ENCODE results near the gene ARHGAP31.
"Not testable (repeated sequence)": the region's sequence is repeated elsewhere in the genome, so short reads cannot be mapped to it uniquely, and the experiment has no call there.

ARHGAP31 gene, protein sequence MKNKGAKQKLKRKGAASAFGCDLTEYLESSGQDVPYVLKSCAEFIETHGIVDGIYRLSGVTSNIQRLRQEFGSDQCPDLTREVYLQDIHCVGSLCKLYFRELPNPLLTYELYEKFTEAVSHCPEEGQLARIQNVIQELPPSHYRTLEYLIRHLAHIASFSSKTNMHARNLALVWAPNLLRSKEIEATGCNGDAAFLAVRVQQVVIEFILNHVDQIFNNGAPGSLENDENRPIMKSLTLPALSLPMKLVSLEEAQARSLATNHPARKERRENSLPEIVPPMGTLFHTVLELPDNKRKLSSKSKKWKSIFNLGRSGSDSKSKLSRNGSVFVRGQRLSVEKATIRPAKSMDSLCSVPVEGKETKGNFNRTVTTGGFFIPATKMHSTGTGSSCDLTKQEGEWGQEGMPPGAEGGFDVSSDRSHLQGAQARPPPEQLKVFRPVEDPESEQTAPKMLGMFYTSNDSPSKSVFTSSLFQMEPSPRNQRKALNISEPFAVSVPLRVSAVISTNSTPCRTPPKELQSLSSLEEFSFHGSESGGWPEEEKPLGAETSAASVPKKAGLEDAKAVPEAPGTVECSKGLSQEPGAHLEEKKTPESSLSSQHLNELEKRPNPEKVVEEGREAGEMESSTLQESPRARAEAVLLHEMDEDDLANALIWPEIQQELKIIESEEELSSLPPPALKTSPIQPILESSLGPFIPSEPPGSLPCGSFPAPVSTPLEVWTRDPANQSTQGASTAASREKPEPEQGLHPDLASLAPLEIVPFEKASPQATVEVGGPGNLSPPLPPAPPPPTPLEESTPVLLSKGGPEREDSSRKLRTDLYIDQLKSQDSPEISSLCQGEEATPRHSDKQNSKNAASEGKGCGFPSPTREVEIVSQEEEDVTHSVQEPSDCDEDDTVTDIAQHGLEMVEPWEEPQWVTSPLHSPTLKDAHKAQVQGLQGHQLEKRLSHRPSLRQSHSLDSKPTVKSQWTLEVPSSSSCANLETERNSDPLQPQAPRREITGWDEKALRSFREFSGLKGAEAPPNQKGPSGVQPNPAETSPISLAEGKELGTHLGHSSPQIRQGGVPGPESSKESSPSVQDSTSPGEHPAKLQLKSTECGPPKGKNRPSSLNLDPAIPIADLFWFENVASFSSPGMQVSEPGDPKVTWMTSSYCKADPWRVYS (N-terminal part only)
- 27.8 to 36.9 (median 33.5) reads per million in 3 donors for total RNA-seq

DNA sequence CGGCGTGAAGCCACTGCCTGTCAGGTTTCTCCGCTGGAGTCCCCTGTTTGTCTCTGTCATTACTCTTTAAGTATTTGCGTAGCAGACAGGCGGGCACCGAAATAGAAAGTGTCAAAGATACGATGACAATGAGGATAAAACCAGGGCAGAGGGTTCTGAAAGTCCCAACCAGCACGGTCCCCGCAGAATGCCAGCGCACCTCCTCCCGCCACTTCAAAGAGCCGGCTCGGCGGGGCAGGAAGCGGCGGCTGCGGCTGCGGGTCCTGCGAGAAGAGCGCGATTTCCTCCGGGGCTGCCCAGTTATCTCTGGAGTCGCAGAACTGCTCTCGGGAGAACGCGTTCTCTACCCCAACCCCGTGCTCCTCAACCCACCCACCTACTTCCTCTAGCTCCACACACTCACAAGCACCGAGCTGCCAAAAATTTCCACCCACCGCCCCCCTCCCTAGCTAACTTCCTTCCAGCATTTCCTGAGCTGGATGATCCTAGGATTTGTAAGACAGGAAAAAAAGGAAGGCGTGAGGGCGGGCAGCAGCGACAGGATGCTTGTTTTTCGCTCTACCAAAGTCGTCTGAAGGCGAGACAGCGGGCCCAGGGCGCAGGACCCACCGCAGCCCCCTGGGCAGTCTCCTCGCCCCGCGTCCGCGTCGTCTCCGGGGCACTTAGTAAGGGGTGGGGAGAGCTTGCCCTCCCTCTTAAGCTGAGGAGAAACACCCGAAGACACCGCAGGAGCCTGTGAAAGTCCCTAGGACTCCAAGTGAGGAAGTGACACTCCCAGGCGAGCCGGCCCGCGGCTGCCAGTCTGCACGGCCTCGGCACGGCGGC lies at the start of gene ARHGAP31:
TSS of gene ARHGAP31 (plus strand) at position 513 of the 825 bp plus-strand sequence. CDS start 522 bp downstream, outside the sequence.
- H3K27me3 ChIP-seq (replicated peaks; ENCODE audit: control insufficient read depth, insufficient read depth, low read length, poor library complexity, severe bottlenecking): no peaks in the 10 kb centered on the region
- H3K4me1 ChIP-seq (ENCODE audit: control insufficient read depth, insufficient read depth, low read length, poor library complexity, severe bottlenecking): peaks cover 30% of the 10 kb centered on the region
- H3K27ac ChIP-seq (ENCODE audit: insufficient read depth, low read length, poor library complexity, severe bottlenecking): peak within 1 kb of the TSS; percentile 98
- H3K36me3 ChIP-seq (ENCODE audit: control insufficient read depth, insufficient read depth, low read length): no peaks in the 10 kb centered on the region
- peak within 1 kb of the TSS; percentile 68 for H3K4me3 ChIP-seq (ENCODE audit: insufficient read depth, low read depth, low read length, poor library complexity, severe bottlenecking)
- peak; percentile 87 to 95 (median 91) for DNase-seq
- no peaks in the 10 kb centered on the region for H3K9me3 ChIP-seq (ENCODE audit: control insufficient read depth, low read length)

DNA sequence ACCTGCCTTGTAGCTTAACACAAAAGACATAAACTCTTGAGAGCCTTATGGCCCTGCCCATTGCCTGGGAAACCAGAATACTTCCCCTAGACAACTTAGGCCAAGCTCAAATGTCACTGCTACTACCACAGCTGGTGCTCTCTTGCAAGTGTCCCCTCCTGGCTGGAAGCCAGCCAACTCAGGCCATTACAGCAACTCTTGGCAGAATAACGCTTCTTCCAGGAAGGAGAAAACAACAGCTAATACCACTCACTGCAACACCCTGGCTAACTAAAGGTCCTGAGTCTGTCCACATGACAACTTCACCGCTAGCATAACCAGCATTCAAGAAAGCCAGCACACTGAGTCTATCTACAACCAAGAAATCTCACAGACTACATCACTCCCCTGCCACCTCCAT lies 48.4 kb upstream of the ARHGAP31 start:
- H3K4me3 ChIP-seq (ENCODE audit: insufficient read depth, low read depth, low read length, poor library complexity, severe bottlenecking): no peak overlapping the region
- H3K27ac ChIP-seq (ENCODE audit: insufficient read depth, low read length, poor library complexity, severe bottlenecking): no peak overlapping the region
- no peaks in the 10 kb centered on the region for H3K9me3 ChIP-seq (ENCODE audit: control insufficient read depth, low read length)
- no peaks in the 10 kb centered on the region for H3K4me1 ChIP-seq (ENCODE audit: control insufficient read depth, insufficient read depth, low read length, poor library complexity, severe bottlenecking)
- no peaks in the 10 kb centered on the region for H3K27me3 ChIP-seq (replicated peaks; ENCODE audit: control insufficient read depth, insufficient read depth, low read length, poor library complexity, severe bottlenecking)
- no peaks in the 10 kb centered on the region for H3K36me3 ChIP-seq (ENCODE audit: control insufficient read depth, insufficient read depth, low read length)
- DNase-seq: no peak

- Histone ChIP-seq H3K27me3 (replicated peaks; ENCODE audit: control insufficient read depth, insufficient read depth, low read length, poor library complexity, severe bottlenecking) (no peaks in the 10 kb centered on the region), H3K4me1 (ENCODE audit: control insufficient read depth, insufficient read depth, low read length, poor library complexity, severe bottlenecking) (no peaks in the 10 kb centered on the region), H3K36me3 (ENCODE audit: control insufficient read depth, insufficient read depth, low read length) (no peaks in the 10 kb centered on the region), H3K4me3 (ENCODE audit: insufficient read depth, low read depth, low read length, poor library complexity, severe bottlenecking) (no peak overlapping the region), H3K9me3 (ENCODE audit: control insufficient read depth, low read length) (no peaks in the 10 kb centered on the region), H3K27ac (ENCODE audit: insufficient read depth, low read length, poor library complexity, severe bottlenecking) (no peak overlapping the region)
- DNase-seq: no peak
These were observed 39.0 kb upstream of the ARHGAP31 start for GRCh38 chr3:119255214-119255613.

- DNase-seq: no peak
- H3K4me3 ChIP-seq (ENCODE audit: insufficient read depth, low read depth, low read length, poor library complexity, severe bottlenecking): no peak overlapping the region
- H3K27ac ChIP-seq (ENCODE audit: insufficient read depth, low read length, poor library complexity, severe bottlenecking): no peak overlapping the region
- no peaks in the 10 kb centered on the region for H3K9me3 ChIP-seq (ENCODE audit: control insufficient read depth, low read length)
- H3K27me3 ChIP-seq (replicated peaks; ENCODE audit: control insufficient read depth, insufficient read depth, low read length, poor library complexity, severe bottlenecking): no peaks in the 10 kb centered on the region
- no peaks in the 10 kb centered on the region for H3K36me3 ChIP-seq (ENCODE audit: control insufficient read depth, insufficient read depth, low read length)
- no peaks in the 10 kb centered on the region for H3K4me1 ChIP-seq (ENCODE audit: control insufficient read depth, insufficient read depth, low read length, poor library complexity, severe bottlenecking)
These were observed 37.1 kb upstream of the ARHGAP31 start for GRCh38 chr3:119257111-119257510.

DNA sequence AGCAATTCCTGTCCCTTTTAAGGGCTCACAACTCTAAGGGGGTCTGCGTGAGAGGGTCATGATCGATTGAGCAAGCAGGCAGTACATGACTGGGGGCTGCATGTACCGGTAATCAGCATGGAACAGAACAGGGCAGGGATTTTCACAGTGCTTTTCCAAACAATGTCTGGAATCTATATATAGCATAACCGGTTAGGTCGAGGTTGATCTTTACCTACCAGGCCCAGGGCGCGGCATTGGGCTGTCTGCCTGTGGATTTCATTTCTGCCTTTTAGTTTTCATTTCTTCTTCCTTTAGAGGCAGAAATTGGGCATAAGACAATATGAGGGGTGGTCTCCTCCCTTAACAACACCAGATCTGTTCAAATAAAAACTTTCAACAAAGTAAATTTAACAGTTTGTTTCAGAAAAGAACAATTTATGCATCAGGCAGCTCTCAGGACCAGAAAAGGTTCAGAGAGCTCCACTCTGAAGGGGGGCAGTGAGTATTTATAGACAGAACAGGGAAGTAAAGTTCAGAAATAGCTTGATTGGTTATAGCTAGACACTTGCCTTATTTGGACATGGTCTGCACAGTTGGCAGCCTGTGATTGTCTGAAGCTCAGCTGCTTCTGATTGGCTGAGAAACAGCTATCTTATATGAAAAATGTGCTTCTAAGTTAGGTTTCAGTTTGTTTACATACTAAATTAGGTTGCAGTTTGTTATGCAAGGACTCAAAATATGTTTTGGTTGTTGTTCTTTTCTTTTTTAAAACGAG lies 36.4 kb upstream of the ARHGAP31 start:
- no peaks in the 10 kb centered on the region for H3K36me3 ChIP-seq (ENCODE audit: control insufficient read depth, insufficient read depth, low read length)
- no peaks in the 10 kb centered on the region for H3K9me3 ChIP-seq (ENCODE audit: control insufficient read depth, low read length)
- no peaks in the 10 kb centered on the region for H3K4me1 ChIP-seq (ENCODE audit: control insufficient read depth, insufficient read depth, low read length, poor library complexity, severe bottlenecking)
- no peak overlapping the region for H3K27ac ChIP-seq (ENCODE audit: insufficient read depth, low read length, poor library complexity, severe bottlenecking)
- H3K4me3 ChIP-seq (ENCODE audit: insufficient read depth, low read depth, low read length, poor library complexity, severe bottlenecking): no peak overlapping the region
- DNase-seq: no peak
- no peaks in the 10 kb centered on the region for H3K27me3 ChIP-seq (replicated peaks; ENCODE audit: control insufficient read depth, insufficient read depth, low read length, poor library complexity, severe bottlenecking)

DNA sequence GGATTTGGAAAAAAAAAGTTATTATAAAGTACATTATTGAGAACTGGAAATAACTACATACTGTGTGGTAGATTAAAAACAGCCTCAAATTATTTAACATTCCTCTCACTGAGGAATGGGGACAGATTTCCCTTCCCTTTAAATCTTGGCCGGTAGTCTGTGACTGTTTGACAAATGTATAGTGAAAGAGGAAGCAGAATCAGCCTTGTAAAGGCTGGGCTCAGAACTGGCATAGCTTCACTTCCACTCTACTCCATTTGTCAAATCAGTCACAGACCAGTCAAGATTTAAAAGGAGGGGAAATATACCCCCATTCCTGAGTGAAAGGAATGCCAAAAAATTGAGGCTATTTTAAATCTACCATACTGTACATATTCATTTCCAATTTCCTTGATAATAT lies 35.3 kb upstream of the ARHGAP31 start:
- H3K4me1 ChIP-seq (ENCODE audit: control insufficient read depth, insufficient read depth, low read length, poor library complexity, severe bottlenecking): no peaks in the 10 kb centered on the region
- no peak for DNase-seq
- no peaks in the 10 kb centered on the region for H3K36me3 ChIP-seq (ENCODE audit: control insufficient read depth, insufficient read depth, low read length)
- H3K27me3 ChIP-seq (replicated peaks; ENCODE audit: control insufficient read depth, insufficient read depth, low read length, poor library complexity, severe bottlenecking): no peaks in the 10 kb centered on the region
- no peak overlapping the region for H3K27ac ChIP-seq (ENCODE audit: insufficient read depth, low read length, poor library complexity, severe bottlenecking)
- no peak overlapping the region for H3K4me3 ChIP-seq (ENCODE audit: insufficient read depth, low read depth, low read length, poor library complexity, severe bottlenecking)
- no peaks in the 10 kb centered on the region for H3K9me3 ChIP-seq (ENCODE audit: control insufficient read depth, low read length)

- Histone ChIP-seq H3K4me3 (ENCODE audit: insufficient read depth, low read depth, low read length, poor library complexity, severe bottlenecking) (no peak overlapping the region), H3K36me3 (ENCODE audit: control insufficient read depth, insufficient read depth, low read length) (no peaks in the 10 kb centered on the region), H3K9me3 (ENCODE audit: control insufficient read depth, low read length) (no peaks in the 10 kb centered on the region), H3K4me1 (ENCODE audit: control insufficient read depth, insufficient read depth, low read length, poor library complexity, severe bottlenecking) (no peaks in the 10 kb centered on the region), H3K27ac (ENCODE audit: insufficient read depth, low read length, poor library complexity, severe bottlenecking) (no peak overlapping the region), H3K27me3 (replicated peaks; ENCODE audit: control insufficient read depth, insufficient read depth, low read length, poor library complexity, severe bottlenecking) (no peaks in the 10 kb centered on the region)
- no peak for DNase-seq
These were observed 34.4 kb upstream of the ARHGAP31 start for GRCh38 chr3:119259821-119260220.

DNA sequence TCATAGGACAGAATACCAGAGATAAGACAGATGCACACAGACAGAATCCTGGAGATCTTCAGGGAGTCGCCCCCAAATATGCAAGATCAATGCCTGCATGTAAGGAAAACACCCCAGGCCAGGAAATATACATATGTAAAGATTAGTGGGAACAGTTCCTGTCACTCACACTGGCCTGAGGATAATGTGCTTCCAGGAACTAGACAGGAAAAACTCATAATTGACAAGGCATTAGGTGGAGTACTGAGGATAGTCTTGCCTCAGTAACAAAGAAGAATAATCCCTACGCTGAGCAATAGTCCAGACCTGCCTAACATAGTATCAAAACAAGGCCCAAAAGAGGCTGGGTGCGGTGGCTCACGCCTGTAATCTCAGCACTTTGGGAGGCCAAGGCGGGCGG lies 33.1 kb upstream of the ARHGAP31 start:
- Histone ChIP-seq H3K27me3 (replicated peaks; ENCODE audit: control insufficient read depth, insufficient read depth, low read length, poor library complexity, severe bottlenecking) (no peaks in the 10 kb centered on the region), H3K27ac (ENCODE audit: insufficient read depth, low read length, poor library complexity, severe bottlenecking) (no peak overlapping the region), H3K4me3 (ENCODE audit: insufficient read depth, low read depth, low read length, poor library complexity, severe bottlenecking) (no peak overlapping the region), H3K4me1 (ENCODE audit: control insufficient read depth, insufficient read depth, low read length, poor library complexity, severe bottlenecking) (no peaks in the 10 kb centered on the region), H3K9me3 (ENCODE audit: control insufficient read depth, low read length) (no peaks in the 10 kb centered on the region), H3K36me3 (ENCODE audit: control insufficient read depth, insufficient read depth, low read length) (no peaks in the 10 kb centered on the region)
- DNase-seq: no peak

DNA sequence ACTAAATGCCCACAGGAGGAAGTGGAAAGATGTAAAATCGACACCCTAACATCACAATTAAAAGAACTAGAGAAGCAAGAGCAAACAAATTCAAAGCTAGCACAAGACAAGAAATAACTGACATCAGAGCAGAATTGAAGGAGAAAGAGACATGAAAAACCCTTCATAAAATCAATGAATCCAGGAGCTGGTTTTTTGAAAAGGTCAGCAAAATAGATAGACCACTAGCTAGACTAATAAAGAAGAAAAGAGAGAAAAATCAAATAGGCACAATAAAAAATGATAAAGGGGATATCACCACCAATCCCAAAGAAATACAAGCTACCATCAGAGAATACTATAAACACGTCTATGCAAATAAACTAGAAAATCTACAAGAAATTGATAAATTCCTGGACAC lies 24.0 kb upstream of the ARHGAP31 start:
- not testable (repeated sequence) for H3K4me1 ChIP-seq (ENCODE audit: control insufficient read depth, insufficient read depth, low read length, poor library complexity, severe bottlenecking); DNase-seq; H3K4me3 ChIP-seq (ENCODE audit: insufficient read depth, low read depth, low read length, poor library complexity, severe bottlenecking); H3K27me3 ChIP-seq (replicated peaks; ENCODE audit: control insufficient read depth, insufficient read depth, low read length, poor library complexity, severe bottlenecking); H3K9me3 ChIP-seq (ENCODE audit: control insufficient read depth, low read length); H3K27ac ChIP-seq (ENCODE audit: insufficient read depth, low read length, poor library complexity, severe bottlenecking); H3K36me3 ChIP-seq (ENCODE audit: control insufficient read depth, insufficient read depth, low read length)
